LNCAP (cell line): ENCODE data around the gene CBX7.

Experiments used
- TF ChIP-seq, protein P1 (sequence below): fragments of 450-650 bp; IDR thresholded peaks from 2 replicates; pipeline ENCODE4 v1.5.1; 2017; ENCODE audit warnings: mild to moderate bottlenecking

The CBX7 gene

GRCh38 chr22:39130152-39130704, 22.3 kb downstream of the CBX7 start:
- TF ChIP-seq, protein P1, sequence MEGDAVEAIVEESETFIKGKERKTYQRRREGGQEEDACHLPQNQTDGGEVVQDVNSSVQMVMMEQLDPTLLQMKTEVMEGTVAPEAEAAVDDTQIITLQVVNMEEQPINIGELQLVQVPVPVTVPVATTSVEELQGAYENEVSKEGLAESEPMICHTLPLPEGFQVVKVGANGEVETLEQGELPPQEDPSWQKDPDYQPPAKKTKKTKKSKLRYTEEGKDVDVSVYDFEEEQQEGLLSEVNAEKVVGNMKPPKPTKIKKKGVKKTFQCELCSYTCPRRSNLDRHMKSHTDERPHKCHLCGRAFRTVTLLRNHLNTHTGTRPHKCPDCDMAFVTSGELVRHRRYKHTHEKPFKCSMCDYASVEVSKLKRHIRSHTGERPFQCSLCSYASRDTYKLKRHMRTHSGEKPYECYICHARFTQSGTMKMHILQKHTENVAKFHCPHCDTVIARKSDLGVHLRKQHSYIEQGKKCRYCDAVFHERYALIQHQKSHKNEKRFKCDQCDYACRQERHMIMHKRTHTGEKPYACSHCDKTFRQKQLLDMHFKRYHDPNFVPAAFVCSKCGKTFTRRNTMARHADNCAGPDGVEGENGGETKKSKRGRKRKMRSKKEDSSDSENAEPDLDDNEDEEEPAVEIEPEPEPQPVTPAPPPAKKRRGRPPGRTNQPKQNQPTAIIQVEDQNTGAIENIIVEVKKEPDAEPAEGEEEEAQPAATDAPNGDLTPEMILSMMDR: no peak

DNA sequence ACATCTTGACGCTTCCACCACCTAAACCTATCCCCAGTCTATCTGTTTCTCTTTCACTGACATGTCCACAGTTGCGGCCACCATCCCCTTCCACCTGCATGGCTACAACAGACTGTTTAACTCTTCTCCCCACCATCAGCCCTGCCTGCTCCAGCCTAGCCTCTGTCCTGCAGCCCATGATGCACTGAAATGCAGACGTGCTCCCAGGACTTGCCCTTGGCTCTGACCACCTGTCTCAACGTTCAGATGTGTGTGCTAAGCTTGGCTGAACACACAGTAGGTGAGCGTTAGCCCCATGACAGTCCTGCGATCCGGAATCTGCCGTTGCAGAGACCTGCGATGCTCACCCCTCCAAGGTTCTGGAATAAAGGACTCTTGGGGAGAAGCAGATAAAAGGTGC, 22.7 kb downstream of the CBX7 start:
- TF ChIP-seq, protein P1: no peak

GRCh38 chr22:39129081-39129480, 23.4 kb downstream of the CBX7 start:
- TF ChIP-seq, protein P1: no peak

DNA sequence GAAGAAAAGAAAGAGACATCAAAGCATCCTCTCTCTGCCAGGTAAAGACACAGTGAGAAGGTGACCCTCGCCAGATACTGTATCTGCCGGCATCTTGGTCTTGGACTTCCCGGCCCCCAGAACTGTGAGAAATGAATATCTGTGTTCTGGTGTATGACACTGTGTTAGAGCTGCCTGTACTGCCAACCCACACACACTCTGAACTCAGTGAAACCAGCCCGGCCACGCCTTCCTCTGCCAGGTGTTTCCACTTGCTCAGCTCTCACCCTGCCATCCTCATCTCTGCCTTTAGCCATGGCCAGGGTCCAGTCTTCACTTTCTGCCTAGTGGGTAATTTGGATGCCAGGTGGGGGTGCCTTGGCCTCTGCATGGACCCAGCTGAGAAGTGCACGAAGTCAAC, 24.0 kb downstream of the CBX7 start:
- TF ChIP-seq, protein P1: no peak

GRCh38 chr22:39125622-39126021, 26.9 kb downstream of the CBX7 start:
- TF ChIP-seq, protein P1: no peak

DNA sequence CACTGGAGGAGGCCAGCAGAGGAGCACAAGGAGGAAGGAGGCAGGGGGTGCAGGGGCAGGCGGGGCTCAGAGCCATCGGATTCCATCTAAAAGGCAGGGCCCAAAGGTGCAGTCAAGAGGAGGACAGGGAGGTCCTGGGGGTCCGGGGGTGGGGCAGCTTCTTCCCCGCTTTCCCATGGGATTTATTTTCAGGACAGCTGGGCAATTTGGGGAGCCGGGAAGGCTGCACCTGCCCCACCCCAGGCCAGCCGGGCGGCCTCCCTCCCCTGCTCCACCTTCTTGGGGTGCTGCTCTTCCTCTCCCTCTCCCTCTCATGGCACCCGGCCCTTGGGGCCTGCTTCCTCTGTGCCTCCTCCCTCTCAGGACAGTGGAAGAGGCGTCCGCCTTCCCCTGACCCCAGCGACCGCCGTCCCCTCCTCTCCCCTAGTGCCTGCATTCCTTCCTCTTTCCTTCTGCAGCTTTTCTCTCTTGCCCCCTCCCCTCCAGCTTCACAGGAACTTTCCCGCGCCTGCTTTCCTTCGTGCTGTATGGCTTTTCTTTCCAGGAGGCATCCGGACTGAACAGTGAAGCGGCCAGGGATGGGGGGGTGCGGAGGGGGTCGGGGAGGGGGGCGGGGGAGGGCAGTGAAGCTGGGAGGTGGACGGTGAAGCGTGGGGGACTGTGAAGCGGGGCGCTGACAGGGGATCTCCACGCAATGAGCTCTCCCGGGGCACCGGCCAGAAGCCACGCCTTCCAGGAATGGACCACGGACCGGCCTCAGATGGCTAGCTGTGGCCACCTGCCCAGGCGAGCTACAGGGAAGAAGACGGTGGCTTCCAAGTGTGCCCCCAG, 28.5 kb downstream of the CBX7 start:
- TF ChIP-seq, protein P1: no peak

DNA sequence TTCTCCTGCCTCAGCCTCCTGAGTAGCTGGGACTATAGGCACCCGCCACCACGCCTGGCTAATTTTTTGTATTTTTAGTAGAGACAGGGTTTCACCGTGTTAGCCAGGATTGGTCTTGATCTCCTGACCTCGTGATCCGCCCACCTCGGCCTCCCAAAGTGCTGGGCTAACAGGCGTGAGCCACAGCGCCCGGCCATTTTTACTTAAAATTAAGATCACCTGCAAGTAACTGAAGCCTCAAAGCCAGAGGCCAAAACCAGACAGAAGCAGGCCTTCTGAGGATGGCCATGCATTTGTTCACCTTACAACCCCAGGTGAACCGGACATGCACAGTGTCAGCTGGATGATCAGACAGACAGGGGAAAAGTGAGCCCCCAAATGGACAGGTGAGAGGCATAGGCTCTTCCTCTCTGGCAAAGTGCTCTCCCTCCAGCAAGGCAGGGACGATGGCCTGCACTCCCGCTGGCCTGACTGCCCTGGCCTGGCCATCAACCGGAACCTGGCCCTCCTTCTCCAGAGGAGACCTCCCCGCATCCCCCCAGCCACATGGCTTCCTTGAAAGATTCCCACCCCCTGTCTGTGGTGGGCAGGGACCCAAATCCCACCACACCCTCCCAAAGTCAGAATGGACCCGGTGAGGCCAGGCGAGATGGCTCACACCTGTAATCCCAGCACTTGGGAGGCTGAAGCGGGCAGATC, 29.6 kb downstream of the CBX7 start:
- TF ChIP-seq, protein P1: no peak
